Calu3 (cell line): Measurements from ENCODE around the gene NAV2. TPM values are rescaled to one million over a fixed set of nuclear protein-coding genes. Genes with fewer than 3 reads are reported as not detected.

Experiments
- BruUV-seq: library from RNA; stranded (reverse); fragments of 400-500 nt; replicated peaks from 2 replicates; lab custom pipeline; 2021; lab: Mats Ljungman, UMichigan
- CTCF ChIA-PET: fragments of 300-600 bp; sonication (Branson Sonifier 250); formaldehyde crosslinking; loops from one replicate; lab custom pipeline; 2022; ENCODE audit warnings: antibody characterized with exemption; lab: Charles Lee
- DNase-seq: peaks from one replicate; pipeline ENCODE4 v3.0.0; 2022
- H3K27ac Mint-ChIP-seq: one replicate; pipeline ENCODE4 v1.8.0; 2022; ENCODE audit warnings: mixed read lengths; ENCODE audit not compliant: unreplicated experiment
- H3K27me3 Mint-ChIP-seq: one replicate; pipeline ENCODE4 v1.8.0; 2022; ENCODE audit warnings: mixed read lengths; ENCODE audit not compliant: unreplicated experiment
- H3K36me3 Mint-ChIP-seq: one replicate; pipeline ENCODE4 v1.8.0; 2022; ENCODE audit warnings: mild to moderate bottlenecking, moderate library complexity, mixed read lengths; ENCODE audit not compliant: insufficient read depth, unreplicated experiment
- H3K4me1 Mint-ChIP-seq: one replicate; pipeline ENCODE4 v1.8.0; 2022; ENCODE audit warnings: mild to moderate bottlenecking, low read depth, mixed read lengths; ENCODE audit not compliant: unreplicated experiment
- H3K4me3 Mint-ChIP-seq: one replicate; pipeline ENCODE4 v1.8.0; 2022; ENCODE audit warnings: mild to moderate bottlenecking, low read depth, moderate library complexity, mixed read lengths; ENCODE audit not compliant: unreplicated experiment
- H3K9me3 Mint-ChIP-seq: one replicate; pipeline ENCODE4 v1.8.0; 2022; ENCODE audit warnings: low read depth, mixed read lengths; ENCODE audit not compliant: unreplicated experiment
- CTCF ChIP-seq: fragments of 200-600 bp; IDR thresholded peaks from one replicate; pipeline ENCODE4 v1.8.0; 2022; ENCODE audit warnings: antibody characterized with exemption; ENCODE audit not compliant: unreplicated experiment
- intact Hi-C: fragments of 100-400 bp; cut with micrococcal nuclease; formaldehyde crosslinking; loops from one replicate; pipeline ENCODE4 v1.10.0; 2022; ENCODE audit not compliant: unreplicated experiment
- total RNA-seq: library from RNA; stranded (reverse); gene quantifications from 2 replicates; pipeline ENCODE4 v1.2.3, GENCODE V29; 2022

NAV2 gene
- total RNA-seq, 1 experiment from 2014 or later, result 21.4 TPM

DNA sequence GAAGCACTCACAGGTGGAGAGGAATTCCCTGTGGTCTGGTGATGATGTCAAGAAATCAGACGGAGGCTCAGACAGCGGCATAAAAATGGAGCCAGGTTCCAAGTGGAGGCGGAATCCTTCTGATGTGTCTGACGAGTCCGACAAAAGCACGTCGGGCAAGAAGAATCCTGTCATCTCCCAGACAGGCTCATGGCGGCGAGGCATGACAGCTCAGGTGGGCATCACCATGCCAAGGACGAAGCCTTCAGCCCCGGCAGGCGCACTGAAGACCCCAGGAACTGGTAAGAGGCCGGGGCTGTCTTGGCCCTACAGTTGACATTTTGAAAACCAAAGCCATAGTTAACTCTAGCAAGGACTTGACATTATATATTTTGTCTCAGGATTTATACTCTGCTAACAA is 331.4 kb downstream of the NAV2 start:
- no peaks in the 10 kb centered on the region for H3K36me3 Mint-ChIP-seq
- no peaks in the 10 kb centered on the region for H3K27me3 Mint-ChIP-seq
- no peak overlapping the region for H3K27ac Mint-ChIP-seq
- intact Hi-C loops, result no loop called here
- no peaks in the 10 kb centered on the region for H3K9me3 Mint-ChIP-seq
- DNase-seq, result no peak
- H3K4me3 Mint-ChIP-seq, result no peak overlapping the region
- no peak for TF ChIP-seq CTCF
- BruUV-seq, result no TSS peak
- H3K4me1 Mint-ChIP-seq, result peaks cover 14% of the 10 kb centered on the region
- CTCF ChIA-PET, result no interaction called here

DNA sequence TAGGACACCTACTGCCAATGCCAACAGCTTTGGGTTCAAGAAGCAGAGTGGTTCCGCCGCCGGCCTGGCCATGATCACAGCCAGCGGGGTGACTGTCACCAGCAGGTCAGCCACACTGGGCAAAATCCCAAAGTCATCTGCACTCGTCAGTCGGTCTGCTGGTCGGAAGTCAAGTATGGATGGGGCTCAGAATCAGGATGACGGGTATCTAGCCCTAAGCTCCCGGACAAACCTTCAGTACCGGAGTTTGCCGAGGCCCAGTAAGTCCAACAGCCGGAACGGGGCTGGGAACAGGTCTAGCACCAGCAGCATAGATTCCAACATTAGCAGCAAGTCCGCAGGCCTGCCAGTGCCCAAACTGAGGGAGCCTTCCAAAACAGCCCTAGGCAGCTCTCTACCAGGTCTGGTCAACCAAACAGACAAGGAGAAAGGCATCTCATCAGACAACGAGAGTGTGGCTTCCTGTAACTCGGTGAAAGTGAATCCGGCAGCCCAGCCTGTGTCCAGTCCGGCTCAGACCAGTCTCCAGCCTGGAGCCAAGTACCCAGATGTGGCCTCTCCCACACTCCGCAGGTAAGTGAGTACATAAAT is 332.6 kb downstream of the NAV2 start:
- Mint-ChIP-seq H3K4me1 (peaks cover 10% of the 10 kb centered on the region), H3K9me3 (no peaks in the 10 kb centered on the region), H3K27ac (no peak overlapping the region), H3K36me3 (no peaks in the 10 kb centered on the region), H3K4me3 (no peak overlapping the region), H3K27me3 (no peaks in the 10 kb centered on the region)
- TF ChIP-seq CTCF, result no peak
- no TSS peak for BruUV-seq
- no peak for DNase-seq
- intact Hi-C loops, result no loop called here
- CTCF ChIA-PET, result no interaction called here

DNA sequence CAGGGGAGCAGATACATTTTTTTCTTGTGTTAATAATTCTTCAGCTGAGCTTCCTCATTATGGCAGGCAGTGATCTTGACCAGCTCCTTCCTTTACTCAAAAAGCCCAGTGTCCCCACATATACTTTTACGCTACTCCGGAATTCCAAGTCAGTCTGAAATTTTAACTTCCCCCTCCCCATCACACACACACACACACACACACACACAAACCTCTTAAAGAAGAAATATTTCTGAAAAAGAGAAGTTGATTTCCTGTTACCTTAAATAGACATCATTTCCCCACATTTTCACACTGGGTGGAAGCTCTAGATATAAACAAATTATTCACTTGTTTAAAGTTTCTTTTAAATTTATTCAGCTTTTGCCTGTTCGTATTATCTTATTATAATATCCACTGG is 333.8 kb downstream of the NAV2 start:
- peaks cover 8% of the 10 kb centered on the region for H3K4me1 Mint-ChIP-seq
- no TSS peak for BruUV-seq
- DNase-seq, result no peak
- H3K36me3 Mint-ChIP-seq, result no peaks in the 10 kb centered on the region
- H3K27ac Mint-ChIP-seq, result no peak overlapping the region
- no peak for TF ChIP-seq CTCF
- H3K27me3 Mint-ChIP-seq, result no peaks in the 10 kb centered on the region
- H3K9me3 Mint-ChIP-seq, result no peaks in the 10 kb centered on the region
- no peak overlapping the region for H3K4me3 Mint-ChIP-seq
- intact Hi-C loops, result no loop called here
- CTCF ChIA-PET, result interaction anchor here (0.7 kb wide), 1 partner anchor 59 kb away, joined by 7 read pairs; no protein-coding TSS in a partner anchor

GRCh38 chr11:20047006-20047768 is 334.6 kb downstream of the NAV2 start:
- Mint-ChIP-seq H3K36me3 (no peaks in the 10 kb centered on the region), H3K27ac (no peak overlapping the region), H3K9me3 (no peaks in the 10 kb centered on the region), H3K4me1 (peaks cover under 1% of the 10 kb centered on the region), H3K4me3 (no peak overlapping the region), H3K27me3 (no peaks in the 10 kb centered on the region)
- no TSS peak for BruUV-seq
- no peak for DNase-seq
- no peak for TF ChIP-seq CTCF
- CTCF ChIA-PET, result no interaction called here
- intact Hi-C loops, result no loop called here
